ENCODE measurements around the gene MLH1.

The MLH1 gene

GRCh38 chr3:37025561-37026335 lies 32.4 kb downstream of the MLH1 start:
- Histone ChIP-seq H3K9ac (ENCODE audit: low read length) (no peak overlapping the region), H3K4me1 (ENCODE audit: insufficient read depth, low read length) (no peaks in the 10 kb centered on the region), H3K27ac (ENCODE audit: low read depth, low read length) (no peak overlapping the region), H3K27me3 (ENCODE audit: control insufficient read depth in 1 of 2, insufficient read depth in 2 of 2, low read length in 2 of 2) (no peaks in the 10 kb centered on the region), H3K9me3 (ENCODE audit: low read length) (no peaks in the 10 kb centered on the region), H3K36me3 (ENCODE audit: insufficient read depth, low read length) (peaks cover 66% of the 10 kb centered on the region), H3K4me3 (ENCODE audit: low read depth in 1 of 2, low read length in 2 of 2) (no peak overlapping the region)

GRCh38 chr3:37026851-37027250 lies 33.5 kb downstream of the MLH1 start:
- H3K36me3 ChIP-seq (ENCODE audit: insufficient read depth, low read length), result peaks cover 59% of the 10 kb centered on the region
- no peak overlapping the region for H3K27ac ChIP-seq (ENCODE audit: low read depth, low read length)
- no peaks in the 10 kb centered on the region for H3K27me3 ChIP-seq (ENCODE audit: control insufficient read depth in 1 of 2, insufficient read depth in 2 of 2, low read length in 2 of 2)
- H3K4me1 ChIP-seq (ENCODE audit: insufficient read depth, low read length), result peaks cover 4% of the 10 kb centered on the region
- no peak overlapping the region for H3K9ac ChIP-seq (ENCODE audit: low read length)
- H3K9me3 ChIP-seq (ENCODE audit: low read length), result no peaks in the 10 kb centered on the region
- no peak overlapping the region for H3K4me3 ChIP-seq (ENCODE audit: low read depth in 1 of 2, low read length in 2 of 2)

- Histone ChIP-seq H3K27ac (ENCODE audit: low read depth, low read length) (no peak overlapping the region), H3K9ac (ENCODE audit: low read length) (no peak overlapping the region), H3K9me3 (ENCODE audit: low read length) (no peaks in the 10 kb centered on the region), H3K36me3 (ENCODE audit: insufficient read depth, low read length) (peaks cover 45% of the 10 kb centered on the region), H3K4me1 (ENCODE audit: insufficient read depth, low read length) (peaks cover 4% of the 10 kb centered on the region), H3K4me3 (ENCODE audit: low read depth in 1 of 2, low read length in 2 of 2) (no peak overlapping the region), H3K27me3 (ENCODE audit: control insufficient read depth in 1 of 2, insufficient read depth in 2 of 2, low read length in 2 of 2) (no peaks in the 10 kb centered on the region)
Observed at GRCh38 chr3:37028329-37028728, 35.0 kb downstream of the MLH1 start.

GRCh38 chr3:37029111-37029510 lies 35.8 kb downstream of the MLH1 start:
- no peak overlapping the region for H3K9ac ChIP-seq (ENCODE audit: low read length)
- no peaks in the 10 kb centered on the region for H3K27me3 ChIP-seq (ENCODE audit: control insufficient read depth in 1 of 2, insufficient read depth in 2 of 2, low read length in 2 of 2)
- no peaks in the 10 kb centered on the region for H3K9me3 ChIP-seq (ENCODE audit: low read length)
- H3K4me1 ChIP-seq (ENCODE audit: insufficient read depth, low read length), result peaks cover 4% of the 10 kb centered on the region
- no peak overlapping the region for H3K4me3 ChIP-seq (ENCODE audit: low read depth in 1 of 2, low read length in 2 of 2)
- H3K27ac ChIP-seq (ENCODE audit: low read depth, low read length), result no peak overlapping the region
- H3K36me3 ChIP-seq (ENCODE audit: insufficient read depth, low read length), result peaks cover 40% of the 10 kb centered on the region

GRCh38 chr3:37029516-37030163 lies 36.3 kb downstream of the MLH1 start:
- Histone ChIP-seq H3K4me1 (ENCODE audit: insufficient read depth, low read length) (peaks cover 4% of the 10 kb centered on the region), H3K27me3 (ENCODE audit: control insufficient read depth in 1 of 2, insufficient read depth in 2 of 2, low read length in 2 of 2) (no peaks in the 10 kb centered on the region), H3K27ac (ENCODE audit: low read depth, low read length) (no peak overlapping the region), H3K9me3 (ENCODE audit: low read length) (no peaks in the 10 kb centered on the region), H3K36me3 (ENCODE audit: insufficient read depth, low read length) (peaks cover 35% of the 10 kb centered on the region), H3K4me3 (ENCODE audit: low read depth in 1 of 2, low read length in 2 of 2) (no peak overlapping the region), H3K9ac (ENCODE audit: low read length) (no peak overlapping the region)

- no peaks in the 10 kb centered on the region for H3K9me3 ChIP-seq (ENCODE audit: low read length)
- H3K27me3 ChIP-seq (ENCODE audit: control insufficient read depth in 1 of 2, insufficient read depth in 2 of 2, low read length in 2 of 2), result no peaks in the 10 kb centered on the region
- H3K4me3 ChIP-seq (ENCODE audit: low read depth in 1 of 2, low read length in 2 of 2), result no peak overlapping the region
- no peak overlapping the region for H3K9ac ChIP-seq (ENCODE audit: low read length)
- peaks cover 38% of the 10 kb centered on the region for H3K36me3 ChIP-seq (ENCODE audit: insufficient read depth, low read length)
- H3K27ac ChIP-seq (ENCODE audit: low read depth, low read length), result no peak overlapping the region
- H3K4me1 ChIP-seq (ENCODE audit: insufficient read depth, low read length), result peaks cover 4% of the 10 kb centered on the region
Observed at GRCh38 chr3:37030588-37030987, 37.3 kb downstream of the MLH1 start.

- H3K27me3 ChIP-seq (ENCODE audit: control insufficient read depth in 1 of 2, insufficient read depth in 2 of 2, low read length in 2 of 2), result no peaks in the 10 kb centered on the region
- H3K4me1 ChIP-seq (ENCODE audit: insufficient read depth, low read length), result peaks cover 4% of the 10 kb centered on the region
- H3K9me3 ChIP-seq (ENCODE audit: low read length), result no peaks in the 10 kb centered on the region
- no peak overlapping the region for H3K9ac ChIP-seq (ENCODE audit: low read length)
- H3K36me3 ChIP-seq (ENCODE audit: insufficient read depth, low read length), result peaks cover 38% of the 10 kb centered on the region
- H3K27ac ChIP-seq (ENCODE audit: low read depth, low read length), result peak overlapping the region; percentile 7
- H3K4me3 ChIP-seq (ENCODE audit: low read depth in 1 of 2, low read length in 2 of 2), result no peak overlapping the region
Observed at GRCh38 chr3:37031096-37031682, 37.9 kb downstream of the MLH1 start.

GRCh38 chr3:37032961-37033360 lies 39.6 kb downstream of the MLH1 start:
- no peak overlapping the region for H3K4me3 ChIP-seq (ENCODE audit: low read depth in 1 of 2, low read length in 2 of 2)
- H3K9me3 ChIP-seq (ENCODE audit: low read length), result no peaks in the 10 kb centered on the region
- no peaks in the 10 kb centered on the region for H3K27me3 ChIP-seq (ENCODE audit: control insufficient read depth in 1 of 2, insufficient read depth in 2 of 2, low read length in 2 of 2)
- H3K36me3 ChIP-seq (ENCODE audit: insufficient read depth, low read length), result peaks cover 40% of the 10 kb centered on the region
- no peak overlapping the region for H3K27ac ChIP-seq (ENCODE audit: low read depth, low read length)
- H3K9ac ChIP-seq (ENCODE audit: low read length), result no peak overlapping the region
- peaks cover 4% of the 10 kb centered on the region for H3K4me1 ChIP-seq (ENCODE audit: insufficient read depth, low read length)

GRCh38 chr3:37037352-37037751 lies 44.0 kb downstream of the MLH1 start:
- Histone ChIP-seq H3K27me3 (ENCODE audit: control insufficient read depth in 1 of 2, insufficient read depth in 2 of 2, low read length in 2 of 2) (no peaks in the 10 kb centered on the region), H3K9ac (ENCODE audit: low read length) (no peak overlapping the region), H3K4me3 (ENCODE audit: low read depth in 1 of 2, low read length in 2 of 2) (no peak overlapping the region), H3K27ac (ENCODE audit: low read depth, low read length) (no peak overlapping the region), H3K36me3 (ENCODE audit: insufficient read depth, low read length) (peaks cover 41% of the 10 kb centered on the region), H3K9me3 (ENCODE audit: low read length) (no peaks in the 10 kb centered on the region), H3K4me1 (ENCODE audit: insufficient read depth, low read length) (peaks cover 12% of the 10 kb centered on the region)

- Histone ChIP-seq H3K27me3 (ENCODE audit: control insufficient read depth in 1 of 2, insufficient read depth in 2 of 2, low read length in 2 of 2) (no peaks in the 10 kb centered on the region), H3K4me1 (ENCODE audit: insufficient read depth, low read length) (peaks cover 12% of the 10 kb centered on the region), H3K4me3 (ENCODE audit: low read depth in 1 of 2, low read length in 2 of 2) (no peak overlapping the region), H3K27ac (ENCODE audit: low read depth, low read length) (no peak overlapping the region), H3K36me3 (ENCODE audit: insufficient read depth, low read length) (peaks cover 41% of the 10 kb centered on the region), H3K9ac (ENCODE audit: low read length) (no peak overlapping the region), H3K9me3 (ENCODE audit: low read length) (no peaks in the 10 kb centered on the region)
Observed at GRCh38 chr3:37039161-37039846, 46.0 kb downstream of the MLH1 start.

GRCh38 chr3:37040231-37040630 lies 46.9 kb downstream of the MLH1 start:
- no peak overlapping the region for H3K4me3 ChIP-seq (ENCODE audit: low read depth in 1 of 2, low read length in 2 of 2)
- H3K9me3 ChIP-seq (ENCODE audit: low read length), result no peaks in the 10 kb centered on the region
- peaks cover 12% of the 10 kb centered on the region for H3K4me1 ChIP-seq (ENCODE audit: insufficient read depth, low read length)
- no peaks in the 10 kb centered on the region for H3K27me3 ChIP-seq (ENCODE audit: control insufficient read depth in 1 of 2, insufficient read depth in 2 of 2, low read length in 2 of 2)
- H3K9ac ChIP-seq (ENCODE audit: low read length), result no peak overlapping the region
- no peak overlapping the region for H3K27ac ChIP-seq (ENCODE audit: low read depth, low read length)
- H3K36me3 ChIP-seq (ENCODE audit: insufficient read depth, low read length), result peaks cover 38% of the 10 kb centered on the region

Measured in muscle layer of colon (tissue), 2 donors.